ENCODE results near the gene TKT.

The TKT gene

GRCh38 chr3:53232641-53233377 lies 23.0 kb downstream of the TKT start:
- no peak for TF ChIP-seq CTCF (conservative IDR thresholded peaks at IDR 0.05)
- TF ChIP-seq ZFX (IDR thresholded peaks at IDR 0.05): no peak
- no peak overlapping the region for H3K27ac ChIP-seq

DNA sequence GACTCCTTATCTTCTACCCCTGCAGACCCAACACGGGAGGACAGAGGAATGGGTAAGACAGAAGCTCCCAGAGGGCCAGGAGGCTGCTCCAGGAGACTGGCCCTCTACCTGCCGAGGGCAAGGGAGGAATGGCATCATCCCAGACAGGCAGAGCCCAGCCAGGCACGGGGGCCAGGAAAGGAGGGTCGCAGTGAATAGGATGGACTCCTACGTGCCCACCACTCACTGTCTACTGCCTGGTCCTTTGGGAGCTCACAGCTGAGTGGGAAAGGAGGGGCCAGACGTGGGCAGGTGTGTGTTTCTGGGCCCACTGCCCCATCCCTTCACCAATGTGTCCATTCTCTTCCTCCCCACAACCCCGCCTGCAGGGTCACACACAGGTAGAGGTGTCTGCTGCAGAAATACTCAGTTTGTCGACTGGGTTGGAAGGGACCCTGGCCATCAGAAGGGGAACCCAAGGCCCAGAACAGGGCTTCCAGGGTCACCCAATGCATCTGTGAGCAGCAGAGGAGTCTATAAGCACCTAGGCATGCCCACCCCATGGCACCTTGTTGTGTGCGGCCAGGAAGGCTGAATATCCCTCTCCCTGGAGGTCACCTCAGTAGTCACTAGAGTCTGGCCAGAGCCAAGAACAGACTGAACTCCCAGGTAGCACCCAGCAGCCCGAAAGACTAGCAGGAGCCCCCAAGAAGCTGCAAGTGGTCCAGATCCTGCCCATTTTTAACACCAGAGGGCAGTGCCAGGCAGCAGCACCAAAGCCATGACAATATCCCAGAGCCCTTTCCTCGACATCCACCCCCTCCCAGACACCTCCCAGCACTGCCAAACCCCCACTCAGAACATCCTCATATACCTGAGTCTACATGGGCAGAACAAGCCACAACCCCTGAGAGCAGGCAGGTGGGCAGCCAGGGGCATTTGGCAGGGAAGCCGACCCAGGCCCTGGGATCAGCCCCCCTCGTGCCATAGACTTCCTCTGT lies 24.0 kb downstream of the TKT start:
- no peak overlapping the region for H3K27ac ChIP-seq
- TF ChIP-seq CTCF (conservative IDR thresholded peaks at IDR 0.05) (no peak), ZFX (IDR thresholded peaks at IDR 0.05) (no peak)

DNA sequence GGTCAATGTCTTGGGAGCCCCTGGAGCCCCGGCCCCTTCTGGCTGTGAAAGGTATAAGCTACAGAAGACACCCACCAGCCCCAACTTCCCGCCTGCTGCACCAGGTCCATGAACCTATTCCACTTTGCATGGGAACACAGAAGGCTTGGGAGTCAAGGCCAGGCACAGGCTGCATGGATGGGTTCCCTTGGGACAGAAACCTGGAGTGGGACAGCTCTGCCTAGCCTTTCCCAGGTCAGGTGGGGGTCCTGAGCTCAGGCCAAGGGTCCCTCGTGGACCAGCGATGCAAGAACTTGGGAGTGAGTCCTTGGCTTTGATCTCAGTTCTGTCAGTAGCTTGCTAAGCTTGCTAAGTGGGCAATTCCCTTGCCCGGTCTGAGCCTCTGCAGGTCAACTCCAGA lies 25.0 kb downstream of the TKT start:
- TF ChIP-seq ZFX (IDR thresholded peaks at IDR 0.05) (no peak), CTCF (conservative IDR thresholded peaks at IDR 0.05) (no peak)
- no peak overlapping the region for H3K27ac ChIP-seq

DNA sequence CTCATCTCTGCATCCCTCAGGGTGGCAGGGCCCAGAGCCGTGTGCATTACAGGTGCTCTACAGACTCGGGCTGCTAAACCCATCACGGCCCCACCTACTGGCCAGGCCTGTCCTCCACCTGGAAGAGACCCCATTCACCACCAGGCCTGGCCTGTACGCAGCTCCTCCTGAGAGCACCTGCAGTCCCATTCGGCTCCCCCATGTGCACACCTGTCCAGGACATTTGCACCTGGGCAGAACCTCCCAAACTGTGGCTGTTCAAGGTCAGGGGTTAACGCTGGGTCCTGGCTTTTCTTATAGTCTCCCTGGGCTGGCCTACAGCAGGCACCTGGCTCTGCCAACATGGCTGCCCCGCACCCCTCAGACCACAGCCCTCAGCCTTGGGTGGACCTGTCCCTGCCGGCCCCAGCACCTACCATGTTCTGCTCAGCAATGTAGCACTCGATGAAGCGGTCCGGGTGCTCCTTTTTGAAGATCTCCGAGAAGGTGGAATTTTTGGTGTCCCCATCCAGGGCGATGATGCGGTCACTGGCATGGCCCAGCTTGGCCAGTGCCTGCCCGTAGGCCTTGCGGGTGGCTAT lies 25.7 kb downstream of the TKT start:
- H3K27ac ChIP-seq: no peak overlapping the region
- TF ChIP-seq CTCF (conservative IDR thresholded peaks at IDR 0.05): no peak
- no peak for TF ChIP-seq ZFX (IDR thresholded peaks at IDR 0.05)

GRCh38 chr3:53229606-53230005 lies 26.2 kb downstream of the TKT start:
- TF ChIP-seq ZFX (IDR thresholded peaks at IDR 0.05): no peak
- no peak for TF ChIP-seq CTCF (conservative IDR thresholded peaks at IDR 0.05)
- no peak overlapping the region for H3K27ac ChIP-seq

GRCh38 chr3:53229171-53229570 lies 26.7 kb downstream of the TKT start:
- TF ChIP-seq ZFX (IDR thresholded peaks at IDR 0.05): no peak
- TF ChIP-seq CTCF (conservative IDR thresholded peaks at IDR 0.05): no peak
- no peak overlapping the region for H3K27ac ChIP-seq
